RWPE1 (cell line): ENCODE measurements around the gene ABCA1.

ENCODE experiments used
- CTCF ChIA-PET: fragments of 350-600 bp; sonication (Branson Sonifier 250); formaldehyde crosslinking; extraction: SDS; loops from one replicate; lab custom pipeline; 2021; lab: Yijun Ruan, JAX
- POLR2A ChIA-PET: fragments of 400-600 bp; formaldehyde crosslinking; extraction: SDS; loops from one replicate; lab custom pipeline; 2020; ENCODE audit warnings: antibody characterized with exemption; ENCODE audit not compliant: low non-redundant PET; lab: Yijun Ruan, JAX
- DNase-seq: peaks from one replicate; pipeline ENCODE4 v3.0.0; 2012; ENCODE audit warnings: low spot score
- H3K27ac ChIP-seq: fragments of 450-650 bp; 2 replicates; pipeline ENCODE4 v1.5.1; 2017
- CTCF ChIP-seq: fragments of 450-650 bp; conservative IDR thresholded peaks from 2 replicates; pipeline ENCODE4 v1.5.1; 2017; ENCODE audit warnings: low read depth, mild to moderate bottlenecking

Gene ABCA1

GRCh38 chr9:104788251-104788650 is 139.7 kb downstream of the ABCA1 start:
- H3K27ac ChIP-seq: no peak overlapping the region
- ChIA-PET CTCF (interaction anchor here (0.7 kb wide), 1 partner anchor 50 kb away, joined by 3 read pairs; no protein-coding TSS in a partner anchor), POLR2A (no interaction called here)
- TF ChIP-seq CTCF: no peak
- DNase-seq: no peak

GRCh38 chr9:104787306-104788015 is 140.5 kb downstream of the ABCA1 start:
- CTCF ChIA-PET: interaction anchor here (0.6 to 0.8 kb wide), 3 partner anchors 9 to 243 kb away, joined by 3 read pairs; no protein-coding TSS in a partner anchor
- POLR2A ChIA-PET: no interaction called here
- TF ChIP-seq CTCF: no peak
- H3K27ac ChIP-seq: no peak overlapping the region
- DNase-seq: no peak

GRCh38 chr9:104786293-104786692 is 141.7 kb downstream of the ABCA1 start:
- CTCF ChIA-PET: interaction anchor here (0.6 kb wide), 1 partner anchor 719 kb away, joined by 5 read pairs; no protein-coding TSS in a partner anchor
- no peak overlapping the region for H3K27ac ChIP-seq
- no peak for DNase-seq
- TF ChIP-seq CTCF: no peak
- POLR2A ChIA-PET: no interaction called here

- ChIA-PET CTCF (no interaction called here), POLR2A (no interaction called here)
- no peak for DNase-seq
- TF ChIP-seq CTCF: no peak
- H3K27ac ChIP-seq: no peak overlapping the region
Measured at GRCh38 chr9:104784098-104784497, 143.9 kb downstream of the ABCA1 start.

DNA sequence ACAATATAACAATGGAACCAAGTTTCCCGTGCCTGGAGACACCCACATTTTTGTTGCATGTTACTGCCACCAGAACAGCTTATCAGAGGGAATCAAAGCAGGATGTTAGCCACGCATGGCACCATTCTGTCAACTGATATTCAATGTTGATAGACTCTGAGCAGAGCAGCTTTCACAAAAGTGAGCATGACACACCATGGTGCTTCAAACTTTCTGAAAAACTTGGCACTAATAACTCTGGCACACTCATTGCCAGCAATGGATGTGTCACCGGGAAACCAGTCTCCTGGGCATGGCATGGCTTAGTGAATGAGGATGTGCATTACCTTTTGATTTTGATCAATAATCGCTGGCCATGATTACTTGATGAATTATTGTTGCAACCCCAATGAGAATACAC is 144.4 kb downstream of the ABCA1 start:
- CTCF ChIA-PET: no interaction called here

More for the DNA sequence above, 144.4 kb downstream of the ABCA1 start:
- no peak for DNase-seq
- TF ChIP-seq CTCF: no peak
- no peak overlapping the region for H3K27ac ChIP-seq
- POLR2A ChIA-PET: no interaction called here
